Measurements from ENCODE around the gene CYP4A22. TPM values are rescaled to one million over a fixed set of nuclear protein-coding genes. Genes with fewer than 3 reads are reported as not detected.

Gene CYP4A22, protein sequence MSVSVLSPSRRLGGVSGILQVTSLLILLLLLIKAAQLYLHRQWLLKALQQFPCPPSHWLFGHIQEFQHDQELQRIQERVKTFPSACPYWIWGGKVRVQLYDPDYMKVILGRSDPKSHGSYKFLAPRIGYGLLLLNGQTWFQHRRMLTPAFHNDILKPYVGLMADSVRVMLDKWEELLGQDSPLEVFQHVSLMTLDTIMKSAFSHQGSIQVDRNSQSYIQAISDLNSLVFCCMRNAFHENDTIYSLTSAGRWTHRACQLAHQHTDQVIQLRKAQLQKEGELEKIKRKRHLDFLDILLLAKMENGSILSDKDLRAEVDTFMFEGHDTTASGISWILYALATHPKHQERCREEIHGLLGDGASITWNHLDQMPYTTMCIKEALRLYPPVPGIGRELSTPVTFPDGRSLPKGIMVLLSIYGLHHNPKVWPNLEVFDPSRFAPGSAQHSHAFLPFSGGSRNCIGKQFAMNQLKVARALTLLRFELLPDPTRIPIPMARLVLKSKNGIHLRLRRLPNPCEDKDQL
- total RNA-seq, result not detected in 2 replicates

GRCh38 chr1:47137198-47137597, at the start of gene CYP4A22:
CYP4A22 (plus strand) TSS chr1:47137441; CDS start chr1:47137486, 45 bp downstream.

DNA sequence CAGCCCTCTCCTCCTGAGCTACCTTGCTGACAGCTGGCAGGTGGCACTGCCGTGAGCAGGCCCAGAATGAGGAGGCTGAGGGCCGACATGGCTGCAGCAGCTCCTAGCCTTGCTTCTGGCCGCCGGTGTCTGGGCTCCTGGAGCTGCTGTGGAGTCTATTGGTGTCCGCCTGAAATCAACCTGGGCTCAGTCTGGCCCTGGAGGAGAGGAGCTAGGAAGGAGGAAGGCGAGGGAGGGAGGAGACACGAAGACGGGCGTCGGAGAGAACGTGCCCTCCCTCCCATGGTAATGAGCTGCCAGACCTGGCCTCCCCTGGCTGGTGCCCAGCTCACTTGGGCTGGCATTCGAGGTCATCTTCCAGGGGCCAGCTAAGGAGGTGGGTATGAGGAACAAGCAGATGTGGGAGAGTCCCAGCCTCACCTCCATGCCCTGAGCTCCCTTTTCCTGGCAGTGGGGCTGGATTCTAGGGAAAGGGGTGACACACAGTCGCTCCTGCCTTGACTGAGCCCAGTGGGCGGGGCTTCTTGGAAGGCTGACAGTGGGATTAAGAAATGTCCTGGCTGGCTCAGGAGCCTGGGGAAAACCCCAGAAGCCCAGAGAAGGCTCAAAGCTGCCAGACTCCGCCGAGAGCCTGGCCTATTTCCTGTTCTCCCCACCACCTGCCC, 52.7 kb downstream of the CYP4A22 start, which contains the start of gene PDZK1IP1:
Gene PDZK1IP1 (minus strand): TSS at position 193 of the 665 bp plus-strand sequence. CDS start 104 bp downstream, at position 89.

Other genes with a start within 250 kb of the CYP4A22 start
- gene CYP4A11, start 196.0 kb upstream of the CYP4A22 start, total RNA-seq, result not detected in 2 replicates
- not detected in 2 replicates for gene CYP4X1, start 113.8 kb upstream of the CYP4A22 start, total RNA-seq
- gene CYP4Z1, start 70.2 kb upstream of the CYP4A22 start, total RNA-seq, result not detected in 2 replicates
- not detected in 2 replicates for gene PDZK1IP1, start 52.6 kb downstream of the CYP4A22 start, total RNA-seq
- gene TAL1, start 94.8 kb downstream of the CYP4A22 start, total RNA-seq, result not detected in 2 replicates
- 1.5 and 2.4 TPM in 2 replicates for gene STIL, start 176.7 kb downstream of the CYP4A22 start, total RNA-seq
- 69.0 and 72.1 TPM in 2 replicates for gene CMPK1, start 196.3 kb downstream of the CYP4A22 start, total RNA-seq

Measured in bronchial smooth muscle cell (primary cell).